SKM-1 (cell line): ENCODE data around the gene ABCC11.

Experiments
- DNase-seq: peaks from one replicate; lab custom pipeline; 2025; ENCODE audit not compliant: unreplicated experiment; lab: John Stamatoyannopoulos, UW

ABCC11 gene

GRCh38 chr16:48164907-48165715, 82.2 kb downstream of the ABCC11 start:
- peak; percentile 7 for DNase-seq

GRCh38 chr16:48162839-48163410, 84.4 kb downstream of the ABCC11 start:
- DNase-seq, result no peak

GRCh38 chr16:48161906-48162305, 85.4 kb downstream of the ABCC11 start:
- no peak for DNase-seq

- no peak for DNase-seq
Measured at GRCh38 chr16:48160575-48160974, 86.8 kb downstream of the ABCC11 start.

GRCh38 chr16:48158296-48158695, 89.0 kb downstream of the ABCC11 start:
- no peak for DNase-seq

GRCh38 chr16:48157794-48158193, 89.5 kb downstream of the ABCC11 start:
- DNase-seq, result no peak

GRCh38 chr16:48157302-48157701, 90.0 kb downstream of the ABCC11 start:
- no peak for DNase-seq

- DNase-seq, result peak; percentile 30
Measured at GRCh38 chr16:48156790-48157209, 90.5 kb downstream of the ABCC11 start.

GRCh38 chr16:48155926-48156789, 91.2 kb downstream of the ABCC11 start, which contains the start of gene ABCC12:
ABCC12 (minus strand) TSS chr16:48155993; CDS start chr16:48146424, 9,569 bp downstream.
- no peak for DNase-seq

GRCh38 chr16:48153774-48154173, 93.6 kb downstream of the ABCC11 start:
- no peak for DNase-seq

GRCh38 chr16:48152226-48152625, 95.1 kb downstream of the ABCC11 start:
- DNase-seq, result no peak

GRCh38 chr16:48150707-48151106, 96.6 kb downstream of the ABCC11 start:
- no peak for DNase-seq

GRCh38 chr16:48146710-48147109, 100.6 kb downstream of the ABCC11 start:
- DNase-seq, result no peak

GRCh38 chr16:48146131-48146530, 101.2 kb downstream of the ABCC11 start:
- no peak for DNase-seq

GRCh38 chr16:48143812-48144368, 103.4 kb downstream of the ABCC11 start:
- no peak for DNase-seq

- no peak for DNase-seq
Measured at GRCh38 chr16:48140821-48141220, 106.5 kb downstream of the ABCC11 start.

GRCh38 chr16:48139517-48139916, 107.8 kb downstream of the ABCC11 start:
- DNase-seq, result no peak

GRCh38 chr16:48138543-48138942, 108.8 kb downstream of the ABCC11 start:
- DNase-seq, result no peak

- no peak for DNase-seq
Measured at GRCh38 chr16:48137822-48138221, 109.5 kb downstream of the ABCC11 start.

- no peak for DNase-seq
Measured at GRCh38 chr16:48136547-48137360, 110.6 kb downstream of the ABCC11 start.
